OCI-M2 (cell line): Measurements from ENCODE around the gene UBE2S.

ENCODE experiments used
- DNase-seq: peaks from one replicate; lab custom pipeline; 2025; ENCODE audit not compliant: unreplicated experiment; lab: John Stamatoyannopoulos, UW

Gene UBE2S

DNA sequence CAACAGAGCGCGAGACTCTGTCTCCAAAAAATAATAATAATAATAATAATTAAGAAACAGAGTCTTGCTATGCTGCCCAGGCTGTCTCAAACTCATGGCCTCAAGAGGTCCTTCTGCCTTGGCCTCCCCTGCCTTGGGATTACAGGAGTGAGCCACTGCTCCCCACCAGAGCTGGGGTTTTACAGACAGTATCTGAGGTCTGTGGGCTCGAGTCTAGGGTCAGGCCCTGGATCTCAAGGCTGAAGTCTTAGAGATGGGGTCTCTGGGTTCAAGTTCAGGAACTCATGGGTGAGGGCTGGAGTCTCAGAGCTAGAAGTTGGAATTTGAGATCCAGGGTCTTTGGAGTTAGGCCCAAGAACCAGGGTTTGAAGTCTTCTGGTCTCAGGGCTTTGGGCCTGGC lies 40.8 kb downstream of the UBE2S start:
- no peak for DNase-seq

DNA sequence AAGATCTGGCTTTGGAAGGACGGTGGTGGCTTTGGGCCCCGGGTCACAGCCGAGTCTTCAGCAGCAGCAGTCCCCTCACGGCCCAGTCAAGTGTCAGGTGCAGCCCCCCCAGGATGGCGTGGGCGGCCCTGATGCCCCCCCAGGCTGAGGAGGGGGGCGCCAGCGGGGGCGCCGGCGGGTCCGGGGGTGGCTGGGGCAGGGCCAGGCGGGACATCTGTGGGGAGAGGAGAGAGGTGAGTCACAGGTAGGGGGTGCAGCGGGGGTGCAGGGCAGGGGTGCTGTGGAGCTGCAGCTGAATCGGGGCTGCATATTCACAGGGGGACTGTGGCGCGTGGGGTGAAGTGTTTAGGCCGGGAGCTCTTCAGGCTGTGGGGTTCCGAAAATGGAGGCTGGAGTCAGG lies 41.6 kb downstream of the UBE2S start:
- DNase-seq = no peak

DNA sequence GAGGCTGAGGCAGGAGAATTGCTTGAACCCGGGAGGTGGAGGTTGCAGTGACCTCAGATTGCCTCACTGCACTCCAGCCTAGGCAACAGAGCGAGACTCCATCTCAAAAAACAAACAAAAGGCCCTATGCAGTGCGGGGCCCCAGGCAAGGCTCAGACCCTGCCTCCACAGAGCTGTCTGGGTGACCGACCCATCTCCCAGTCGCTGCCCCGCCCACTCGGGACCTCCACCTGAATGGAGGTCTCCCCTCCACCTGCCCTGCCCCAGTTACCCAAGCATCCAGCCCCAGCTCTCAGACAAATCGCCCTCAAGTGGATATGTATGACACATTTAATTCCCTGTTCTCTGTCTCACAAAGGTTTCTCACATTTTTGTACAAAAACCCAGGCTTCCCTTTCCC lies 42.3 kb downstream of the UBE2S start:
- no peak for DNase-seq

DNA sequence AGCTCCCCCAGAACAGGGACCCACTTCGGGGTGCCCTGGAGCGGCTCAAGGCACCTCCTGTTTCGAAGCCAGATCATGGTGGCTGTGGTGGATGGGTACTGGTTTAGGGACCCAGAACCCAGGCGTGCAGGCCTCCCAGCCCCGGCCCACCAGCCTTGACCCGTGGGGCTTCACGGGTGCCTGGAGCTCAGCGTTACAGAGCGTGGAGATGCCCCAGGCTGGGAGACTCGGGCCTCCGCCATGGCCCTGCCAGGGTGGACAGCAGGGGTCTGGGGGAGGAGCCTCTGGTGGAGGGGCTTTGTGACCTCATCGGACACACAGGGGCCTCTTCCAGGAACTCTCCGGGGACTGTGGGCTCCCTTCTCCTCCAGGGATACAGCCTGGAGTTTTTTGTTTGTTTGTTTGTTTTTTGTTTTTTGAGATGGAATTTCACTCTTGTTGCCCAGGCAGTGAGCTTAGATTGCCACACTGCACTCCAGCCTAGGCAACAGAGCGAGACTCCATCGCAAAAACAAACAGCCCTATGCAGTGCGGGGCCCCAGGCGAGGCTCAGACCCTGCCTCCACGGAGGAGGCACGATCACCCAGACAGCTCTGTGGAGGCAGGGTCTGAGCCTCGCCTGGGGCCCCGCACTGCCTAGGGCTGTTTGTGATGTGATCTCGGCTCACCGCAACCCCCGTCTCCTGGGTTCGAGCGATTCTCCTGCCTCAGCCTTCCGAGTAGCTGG lies 44.4 kb downstream of the UBE2S start, which contains the start of gene GARIN5B:
TSS of gene GARIN5B (minus strand) at position 271 of the 727 bp plus-strand sequence. CDS start at position 77, 194 bp downstream.
- no peak for DNase-seq

DNA sequence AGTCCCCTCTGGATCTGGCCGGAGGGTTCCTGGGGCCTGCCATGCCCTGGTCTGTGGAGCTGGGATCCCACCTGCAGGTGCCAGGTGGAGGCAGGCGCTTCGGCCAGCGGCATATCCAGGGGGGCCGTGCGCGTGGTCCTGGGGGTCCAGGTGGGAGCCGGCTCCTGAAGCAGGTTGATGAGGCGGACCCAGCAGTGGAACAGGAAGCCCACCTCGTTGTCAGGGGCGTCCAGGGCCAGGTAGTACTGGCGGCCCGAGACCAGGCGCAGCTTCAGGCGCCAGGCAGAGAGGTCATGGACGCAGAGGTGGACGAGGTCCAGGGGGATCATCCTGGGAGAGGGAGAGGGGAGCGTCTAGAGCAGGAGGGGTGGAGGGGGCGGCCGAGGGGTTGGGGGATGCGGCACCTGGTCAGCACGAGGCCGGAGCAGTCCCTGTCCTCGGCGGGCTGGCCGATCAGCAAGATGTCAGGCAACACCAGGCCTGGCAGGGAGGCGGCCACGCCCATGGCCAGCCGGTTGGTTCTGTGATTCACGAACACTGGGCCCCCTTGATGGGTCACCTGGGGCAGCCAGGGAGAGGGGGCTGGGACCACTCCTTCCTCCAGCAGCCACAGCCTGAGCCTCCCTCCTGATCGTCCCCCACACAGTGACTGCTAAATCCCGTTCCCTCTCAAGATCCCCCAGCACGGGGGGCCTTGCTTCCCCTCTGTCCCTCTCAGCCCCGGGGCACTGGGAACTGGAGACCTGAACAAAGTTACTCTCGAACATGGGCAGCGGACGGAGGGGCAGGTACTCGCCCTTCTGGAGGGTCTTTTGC lies 45.2 kb downstream of the UBE2S start:
- DNase-seq = no peak

DNA sequence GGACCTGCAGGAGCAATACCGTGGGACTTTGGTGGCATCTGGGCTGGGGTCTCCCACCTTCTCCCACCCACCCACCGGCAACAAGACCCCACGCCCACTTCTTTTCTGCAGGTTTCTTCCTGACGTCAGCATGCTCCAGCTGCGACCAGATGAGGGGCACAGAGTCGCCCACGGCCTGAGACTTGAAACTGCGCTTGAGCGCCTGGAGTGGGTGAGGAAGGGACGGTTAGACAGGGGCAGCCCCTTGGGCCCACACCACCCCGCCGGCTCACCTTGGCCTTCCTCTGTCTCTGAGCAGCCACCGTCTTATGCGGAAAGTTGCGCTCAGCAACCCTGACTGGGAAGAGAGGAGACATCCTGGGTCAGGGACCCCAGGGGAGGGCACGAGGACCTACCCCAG lies 46.7 kb downstream of the UBE2S start:
- no peak for DNase-seq

DNA sequence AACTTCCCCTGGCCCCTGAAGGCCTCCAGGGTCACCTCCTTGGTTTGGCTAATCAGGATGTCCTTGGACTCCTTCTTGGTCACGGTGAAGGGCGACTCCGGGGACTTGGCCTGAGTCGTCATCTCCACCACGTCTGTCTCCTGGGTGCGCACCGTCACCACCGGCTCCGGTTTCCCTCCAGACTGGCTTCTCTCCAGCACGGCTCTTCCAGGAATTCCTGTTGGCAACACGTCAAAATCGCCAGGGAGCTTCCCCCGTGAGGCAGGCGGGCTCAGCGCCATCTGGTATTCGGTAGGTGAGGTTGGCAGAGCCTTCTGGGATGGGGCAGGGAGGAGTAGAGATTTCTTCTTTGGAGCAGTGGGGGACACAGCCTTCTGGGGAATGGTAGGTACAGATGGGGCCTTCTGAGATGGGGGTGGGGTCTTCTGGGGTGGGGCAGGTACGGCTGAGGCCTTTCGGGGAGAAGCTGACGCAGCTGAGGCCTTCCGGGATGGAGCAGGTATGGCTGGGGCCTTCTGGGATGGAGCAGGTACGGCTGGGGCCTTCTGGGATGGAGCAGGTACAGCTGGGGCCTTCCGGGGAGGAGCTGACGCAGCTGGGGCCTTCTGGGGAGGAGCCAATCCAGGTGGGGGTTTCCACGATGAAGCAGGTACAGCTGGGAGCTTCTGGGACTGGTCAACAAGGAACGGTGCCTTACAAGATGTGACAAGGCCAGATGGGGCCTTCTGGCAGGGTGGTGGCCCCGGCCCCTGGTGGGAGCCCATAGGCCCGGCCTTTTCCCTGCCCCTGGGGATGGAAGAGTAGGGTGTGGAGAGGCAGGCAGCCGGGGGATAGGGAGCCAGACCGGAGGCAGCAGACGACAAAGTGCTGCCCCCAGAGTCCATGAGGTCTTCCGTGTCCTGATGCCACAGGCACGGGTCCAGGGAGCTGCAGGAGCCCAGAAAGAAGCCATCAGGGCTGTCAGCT lies 48.4 kb downstream of the UBE2S start:
- DNase-seq = no peak

DNA sequence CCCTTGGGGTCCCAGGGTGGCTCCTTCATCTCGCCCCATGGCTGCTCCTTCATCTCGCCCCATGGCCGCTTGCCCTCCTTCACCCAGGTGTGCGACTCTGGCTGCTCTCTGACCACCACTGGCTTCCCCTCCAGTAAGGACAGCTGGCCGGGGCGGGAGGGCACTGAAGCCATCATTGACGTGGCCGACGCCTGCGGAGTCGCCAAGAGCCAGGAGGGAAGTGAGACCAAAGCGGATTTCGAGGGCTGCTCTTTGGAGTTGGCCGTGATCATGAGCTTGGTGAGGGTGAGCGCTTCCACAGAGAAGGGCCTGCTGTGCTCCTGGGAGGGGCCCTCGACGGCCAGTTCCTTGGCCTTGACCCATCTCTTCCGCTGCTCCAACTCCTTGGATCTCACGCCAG lies 49.1 kb downstream of the UBE2S start:
- DNase-seq = no peak

DNA sequence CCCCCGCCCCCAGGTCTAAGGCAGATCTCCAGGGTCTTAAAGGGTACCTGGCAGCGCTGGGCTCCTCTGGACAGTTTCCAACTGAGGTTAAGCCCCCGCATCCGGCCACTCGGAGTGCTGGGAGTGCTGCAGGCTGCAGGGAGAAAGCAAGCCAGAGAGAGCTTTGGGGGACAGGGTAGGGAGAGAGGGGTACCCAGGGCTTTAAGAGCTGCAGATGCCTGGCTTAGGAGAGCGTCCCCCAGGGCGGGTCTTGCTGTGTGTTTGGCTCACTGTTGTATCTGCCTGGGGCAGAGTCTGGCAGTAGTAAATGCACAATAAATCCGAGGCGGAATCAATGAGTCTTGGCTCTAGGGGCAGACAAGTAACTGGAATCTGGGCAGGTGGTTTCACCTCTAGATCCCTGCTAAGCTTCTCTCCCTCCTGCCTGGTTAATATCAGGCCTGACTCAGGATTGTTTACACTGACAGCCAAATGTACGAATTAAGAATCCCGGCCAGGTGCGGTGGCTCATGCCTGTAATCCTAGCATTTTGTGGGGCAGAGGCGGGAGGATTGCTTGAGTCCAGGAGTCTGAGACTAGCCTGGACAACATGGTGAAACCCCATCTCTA lies 52.3 kb downstream of the UBE2S start:
- no peak for DNase-seq

DNA sequence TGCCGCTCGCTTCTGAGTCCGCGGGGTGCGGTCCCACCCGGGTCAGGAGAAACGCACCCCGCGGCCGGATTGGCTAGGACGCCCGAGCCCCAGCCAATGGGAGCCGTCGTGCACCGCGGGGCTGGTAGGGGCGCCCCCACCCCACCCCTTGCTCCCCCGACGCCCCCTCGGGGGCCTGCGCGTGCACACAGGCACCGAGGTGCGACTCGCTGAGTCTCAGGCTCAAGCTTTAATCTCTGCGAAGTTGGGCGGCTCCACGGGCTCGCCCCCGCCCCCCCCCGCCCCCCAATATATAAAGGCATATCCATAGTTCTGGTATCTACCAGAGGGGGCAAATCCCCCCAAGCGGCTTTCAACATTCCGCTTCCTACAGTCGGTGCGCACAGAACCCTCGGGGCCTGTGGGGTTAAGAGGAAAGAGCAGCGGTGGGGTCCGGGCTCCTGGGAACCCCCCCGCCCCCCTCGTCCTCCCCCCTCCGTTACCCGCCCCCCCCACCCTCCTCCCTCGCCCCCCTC lies 52.8 kb downstream of the UBE2S start, which contains the start of gene COX6B2:
TSS of gene COX6B2 (minus strand) at position 22 of the 515 bp plus-strand sequence. CDS start 198 bp downstream, outside the sequence.
- no peak for DNase-seq

DNA sequence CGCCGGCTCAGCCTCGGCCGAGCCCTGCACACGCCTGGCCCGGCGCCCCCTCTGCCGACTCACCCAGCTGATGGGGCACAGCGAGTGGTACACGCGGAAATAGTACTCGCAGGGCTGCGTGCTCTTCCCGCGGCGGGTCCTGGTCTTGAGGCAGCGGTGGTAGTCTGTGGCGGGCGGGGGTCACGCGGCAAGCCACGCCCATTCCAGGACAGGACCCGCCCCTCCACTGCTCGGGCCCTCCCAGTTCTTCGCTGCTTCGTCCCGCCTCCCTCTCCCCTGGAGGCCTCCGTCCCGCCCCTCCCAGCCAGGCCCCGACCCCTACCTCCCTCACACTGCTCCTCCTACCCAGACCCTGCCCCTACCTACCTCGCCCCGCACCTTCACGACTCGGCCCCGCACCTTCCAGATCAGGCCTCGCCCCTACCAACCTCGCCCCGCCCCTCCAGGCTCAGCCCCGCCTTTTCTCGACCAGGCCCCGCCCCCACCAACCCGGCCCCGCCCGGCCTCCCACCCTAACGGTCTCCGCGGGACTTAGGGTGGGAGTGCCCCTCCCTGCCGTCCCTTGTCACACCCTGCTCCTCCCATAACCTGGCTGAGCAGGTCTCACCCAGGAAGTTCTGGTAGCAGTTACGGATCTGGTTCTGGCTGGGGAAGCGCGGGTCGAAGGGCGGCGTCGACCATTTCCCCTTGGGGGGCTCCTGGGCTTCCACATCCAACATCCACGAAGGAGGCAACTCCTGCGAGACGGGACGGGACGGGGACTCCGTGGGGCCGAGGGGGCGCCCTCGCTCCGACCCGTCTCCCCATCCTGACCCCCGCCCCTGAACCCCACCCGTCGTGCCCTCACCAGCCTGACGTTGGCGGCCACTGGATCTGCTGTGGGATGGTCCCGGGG lies 53.5 kb downstream of the UBE2S start:
- DNase-seq = no peak

DNA sequence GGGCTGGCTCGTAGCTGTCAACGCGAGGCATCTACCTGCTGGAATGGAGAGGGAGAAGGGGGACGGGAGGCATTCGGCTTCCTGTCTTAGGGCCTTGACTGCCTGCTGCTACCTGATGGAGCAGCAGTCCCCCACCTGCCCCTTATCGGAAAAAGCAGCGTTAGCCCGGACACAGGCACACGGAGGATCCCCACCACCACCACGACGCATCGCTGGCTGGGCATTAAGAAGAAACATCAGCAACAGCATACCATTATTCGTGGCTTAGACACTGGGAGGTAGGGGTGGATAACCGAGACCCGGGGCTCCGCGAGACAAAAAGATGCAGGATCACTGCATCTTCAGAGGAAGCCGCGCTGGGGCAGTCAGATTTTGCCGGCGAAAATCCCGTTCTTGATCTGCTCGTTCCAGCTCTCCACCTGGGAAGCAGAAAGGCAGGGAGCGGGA lies 54.2 kb downstream of the UBE2S start:
- no peak for DNase-seq

DNA sequence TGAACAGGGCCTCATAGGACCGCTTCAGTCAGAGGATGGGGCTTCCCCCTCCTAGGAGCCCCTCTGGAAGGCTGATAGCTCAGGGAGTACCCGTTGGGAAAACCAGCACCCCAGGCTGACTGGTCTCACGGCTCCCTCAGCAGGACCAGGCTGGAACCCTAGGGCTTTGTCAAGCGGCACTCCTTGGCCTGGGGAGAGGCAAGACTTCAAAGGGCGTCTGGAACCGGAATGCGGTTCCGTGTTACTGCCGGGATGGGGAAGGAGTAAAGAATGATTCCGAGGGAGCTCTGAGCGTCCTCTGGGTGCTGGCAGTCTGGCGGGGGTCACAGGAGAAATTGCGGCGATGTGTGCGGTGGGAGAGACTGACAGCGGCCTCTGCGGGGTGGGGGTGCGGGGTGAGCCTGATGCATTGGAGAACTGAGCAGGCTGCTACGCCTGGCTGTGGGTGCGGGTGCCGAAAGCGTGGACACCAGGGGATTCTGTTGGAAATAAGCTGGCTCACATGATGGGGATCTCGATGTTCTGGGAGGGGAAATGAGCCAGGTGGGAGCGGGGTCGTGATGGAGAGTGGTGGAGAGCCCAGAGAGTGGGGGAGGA lies 54.9 kb downstream of the UBE2S start:
- DNase-seq = no peak

DNA sequence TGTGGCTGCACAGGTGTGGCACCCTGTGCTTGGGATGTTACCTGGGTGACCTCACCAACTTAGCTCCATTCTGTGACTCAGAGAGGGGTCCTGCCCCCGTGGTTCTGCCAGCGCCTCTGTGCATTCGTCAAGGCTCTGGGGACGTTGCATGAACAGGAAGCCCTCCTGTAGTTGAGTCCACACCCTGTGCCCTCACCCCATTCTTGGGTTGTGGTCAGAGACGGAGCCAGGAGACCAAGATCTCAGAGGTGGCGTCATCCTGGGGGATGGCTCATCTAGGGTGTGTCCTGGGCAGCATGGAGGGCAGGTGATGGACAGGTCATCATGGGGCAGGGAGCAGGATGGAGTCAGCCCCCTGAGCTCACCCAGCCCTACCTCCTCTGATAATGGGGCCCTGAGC lies 55.5 kb downstream of the UBE2S start:
- DNase-seq = no peak

DNA sequence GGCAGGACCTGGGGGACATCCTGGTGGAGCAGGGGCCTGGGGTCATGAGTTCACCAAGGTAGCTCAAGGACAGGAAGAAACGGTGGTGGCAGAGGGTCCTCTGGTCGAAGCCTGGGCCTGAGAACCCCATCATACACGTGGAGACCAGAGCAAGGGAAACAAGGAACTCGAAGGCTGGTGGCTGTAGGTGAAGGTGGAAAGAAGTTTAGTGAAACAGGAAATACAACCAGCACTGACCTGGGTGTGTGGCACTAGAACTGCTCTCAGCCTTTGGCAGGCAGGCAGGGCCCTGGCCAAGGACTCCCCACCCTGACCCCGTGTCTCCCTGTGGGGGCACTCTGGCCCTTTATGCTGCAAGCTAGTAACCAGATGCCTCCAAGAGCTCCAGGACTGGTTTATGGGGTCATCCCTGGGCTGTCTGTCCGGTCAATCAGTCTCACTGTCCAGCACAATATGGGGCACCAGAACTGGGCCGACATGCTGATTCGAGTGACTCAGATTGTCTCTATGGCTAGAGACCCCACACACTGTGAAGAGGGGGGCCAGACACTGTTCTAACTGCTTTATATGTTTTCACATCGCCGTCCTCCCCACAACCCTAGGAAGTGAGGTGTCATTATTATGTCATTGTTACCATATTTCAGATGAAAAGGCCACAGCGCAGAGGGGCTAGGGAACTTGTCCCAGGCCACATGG lies 56.8 kb downstream of the UBE2S start:
- DNase-seq = no peak
